ENCODE data around the gene JAG1.

The JAG1 gene

DNA sequence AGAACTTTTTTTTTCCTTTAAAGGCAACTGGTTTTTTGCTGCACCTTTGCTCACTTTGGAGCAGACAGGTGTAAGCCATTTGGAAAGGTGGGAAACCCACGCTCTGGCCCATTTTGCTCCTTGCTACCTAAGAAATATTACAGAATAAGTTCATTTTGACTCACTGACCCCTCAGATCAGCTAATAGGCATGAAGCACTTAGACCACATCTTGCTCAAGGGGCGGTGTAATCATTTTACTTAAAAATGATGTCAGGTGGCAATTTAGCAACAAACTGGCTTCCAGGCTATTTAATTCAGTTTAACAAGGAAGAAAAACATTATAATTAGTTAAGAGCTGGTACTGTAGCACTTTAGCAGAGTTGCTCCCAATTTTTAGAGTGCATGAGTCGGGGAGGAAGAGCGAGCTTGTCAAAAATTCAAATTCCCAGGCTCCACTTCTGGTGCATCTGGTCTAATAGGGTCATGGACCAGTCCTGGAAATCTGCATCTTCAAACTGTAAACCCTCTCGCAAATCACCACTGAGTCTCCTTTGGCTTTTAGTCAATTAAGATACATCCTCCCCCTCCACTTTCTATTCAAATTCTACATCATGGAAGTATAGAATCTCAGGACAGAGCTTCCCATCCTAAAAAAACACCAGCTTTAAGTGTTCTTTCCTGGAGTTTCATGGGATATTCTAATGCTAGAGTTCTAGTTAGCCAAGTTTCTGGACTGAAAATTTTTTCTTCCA lies 38.2 kb downstream of the JAG1 start (continued):
- TF ChIP-seq, protein P1, sequence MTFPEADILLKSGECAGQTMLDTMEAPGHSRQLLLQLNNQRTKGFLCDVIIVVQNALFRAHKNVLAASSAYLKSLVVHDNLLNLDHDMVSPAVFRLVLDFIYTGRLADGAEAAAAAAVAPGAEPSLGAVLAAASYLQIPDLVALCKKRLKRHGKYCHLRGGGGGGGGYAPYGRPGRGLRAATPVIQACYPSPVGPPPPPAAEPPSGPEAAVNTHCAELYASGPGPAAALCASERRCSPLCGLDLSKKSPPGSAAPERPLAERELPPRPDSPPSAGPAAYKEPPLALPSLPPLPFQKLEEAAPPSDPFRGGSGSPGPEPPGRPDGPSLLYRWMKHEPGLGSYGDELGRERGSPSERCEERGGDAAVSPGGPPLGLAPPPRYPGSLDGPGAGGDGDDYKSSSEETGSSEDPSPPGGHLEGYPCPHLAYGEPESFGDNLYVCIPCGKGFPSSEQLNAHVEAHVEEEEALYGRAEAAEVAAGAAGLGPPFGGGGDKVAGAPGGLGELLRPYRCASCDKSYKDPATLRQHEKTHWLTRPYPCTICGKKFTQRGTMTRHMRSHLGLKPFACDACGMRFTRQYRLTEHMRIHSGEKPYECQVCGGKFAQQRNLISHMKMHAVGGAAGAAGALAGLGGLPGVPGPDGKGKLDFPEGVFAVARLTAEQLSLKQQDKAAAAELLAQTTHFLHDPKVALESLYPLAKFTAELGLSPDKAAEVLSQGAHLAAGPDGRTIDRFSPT (tag by site-specific recombination; IDR thresholded peaks at IDR 0.05), result no peak
- TF ChIP-seq ZNF211 (tag by site-specific recombination; IDR thresholded peaks at IDR 0.05; ENCODE audit: low read depth) (no peak), ZBTB1 (tag by site-specific recombination; IDR thresholded peaks at IDR 0.05) (no peak), ZNF37A (tag by site-specific recombination; IDR thresholded peaks at IDR 0.05) (no peak), ZNF501 (tag by site-specific recombination; IDR thresholded peaks at IDR 0.05) (no peak)

DNA sequence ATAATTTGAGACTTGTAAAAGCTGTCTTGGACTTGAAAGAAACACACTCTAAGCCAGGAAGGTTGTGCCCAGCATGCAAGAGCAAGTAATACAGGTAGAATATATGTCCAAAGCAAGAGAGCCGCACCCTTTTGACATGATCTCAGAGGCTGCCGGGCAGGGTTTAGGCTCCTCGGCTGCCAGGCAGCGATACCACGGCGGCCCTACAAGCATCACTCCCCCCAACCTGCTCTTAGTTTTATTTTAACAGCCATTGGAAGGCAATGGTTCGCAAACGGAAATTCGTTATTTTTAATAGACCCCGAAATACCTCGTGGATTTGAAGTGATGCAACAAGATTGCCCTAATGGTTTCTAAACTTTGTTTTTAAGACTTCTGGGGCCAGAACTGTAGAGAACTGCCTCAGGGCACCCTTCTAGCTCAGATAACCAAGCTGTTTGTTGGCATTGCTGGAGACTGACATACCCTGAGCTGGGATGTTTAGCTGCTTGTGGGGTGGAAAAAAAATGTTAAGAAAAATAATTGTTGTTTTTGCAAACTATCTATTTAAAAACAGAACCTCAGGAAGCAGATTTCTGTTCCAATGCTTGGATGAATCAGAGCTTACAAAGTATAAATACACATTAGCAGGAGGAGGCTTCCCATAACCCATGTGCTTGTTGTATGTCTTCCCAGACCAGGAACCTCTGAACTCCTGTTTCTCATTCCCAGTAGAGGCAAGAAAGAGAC lies 39.0 kb downstream of the JAG1 start:
- H3K4me1 ChIP-seq (ENCODE audit: control insufficient read depth, insufficient read depth, low read length), result no peaks in the 10 kb centered on the region; the same call in 1 of the 2 replicates
- no peak overlapping the region for H3K27ac ChIP-seq (ENCODE audit: extremely low read depth, low read depth, low read length)
- no peak overlapping the region for H3K4me3 ChIP-seq (ENCODE audit: low read depth, low read length)
- ChIA-PET POLR2A (no interaction called here), CTCF (interaction anchor here (0.9 kb wide), 1 partner anchor 656 kb away, joined by 4 read pairs; no protein-coding TSS in a partner anchor)
- peaks cover 14 to 29% of the 10 kb centered on the region in 2 experiments; a peak in 2 of 3 replicates for H3K36me3 ChIP-seq (ENCODE audit: control insufficient read depth in 2 of 2, insufficient read depth in 1 of 2, low read length in 2 of 2)
- no peaks in the 10 kb centered on the region for H3K9me3 ChIP-seq (ENCODE audit: control insufficient read depth, insufficient read depth, low read depth, low read length)
- TF ChIP-seq ZBTB48 (tag by site-specific recombination; IDR thresholded peaks at IDR 0.05), result no peak
- no peak for TF ChIP-seq ZNF146 (tag by site-specific recombination; IDR thresholded peaks at IDR 0.05)
- TF ChIP-seq, protein P2, sequence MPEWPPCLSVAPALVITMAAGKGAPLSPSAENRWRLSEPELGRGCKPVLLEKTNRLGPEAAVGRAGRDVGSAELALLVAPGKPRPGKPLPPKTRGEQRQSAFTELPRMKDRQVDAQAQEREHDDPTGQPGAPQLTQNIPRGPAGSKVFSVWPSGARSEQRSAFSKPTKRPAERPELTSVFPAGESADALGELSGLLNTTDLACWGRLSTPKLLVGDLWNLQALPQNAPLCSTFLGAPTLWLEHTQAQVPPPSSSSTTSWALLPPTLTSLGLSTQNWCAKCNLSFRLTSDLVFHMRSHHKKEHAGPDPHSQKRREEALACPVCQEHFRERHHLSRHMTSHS (tag by site-specific recombination; IDR thresholded peaks at IDR 0.05), result no peak
- no peak for TF ChIP-seq ZNF677 (tag by site-specific recombination; IDR thresholded peaks at IDR 0.05)
- TF ChIP-seq, protein P3, sequence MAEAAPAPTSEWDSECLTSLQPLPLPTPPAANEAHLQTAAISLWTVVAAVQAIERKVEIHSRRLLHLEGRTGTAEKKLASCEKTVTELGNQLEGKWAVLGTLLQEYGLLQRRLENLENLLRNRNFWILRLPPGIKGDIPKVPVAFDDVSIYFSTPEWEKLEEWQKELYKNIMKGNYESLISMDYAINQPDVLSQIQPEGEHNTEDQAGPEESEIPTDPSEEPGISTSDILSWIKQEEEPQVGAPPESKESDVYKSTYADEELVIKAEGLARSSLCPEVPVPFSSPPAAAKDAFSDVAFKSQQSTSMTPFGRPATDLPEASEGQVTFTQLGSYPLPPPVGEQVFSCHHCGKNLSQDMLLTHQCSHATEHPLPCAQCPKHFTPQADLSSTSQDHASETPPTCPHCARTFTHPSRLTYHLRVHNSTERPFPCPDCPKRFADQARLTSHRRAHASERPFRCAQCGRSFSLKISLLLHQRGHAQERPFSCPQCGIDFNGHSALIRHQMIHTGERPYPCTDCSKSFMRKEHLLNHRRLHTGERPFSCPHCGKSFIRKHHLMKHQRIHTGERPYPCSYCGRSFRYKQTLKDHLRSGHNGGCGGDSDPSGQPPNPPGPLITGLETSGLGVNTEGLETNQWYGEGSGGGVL (tag by site-specific recombination; IDR thresholded peaks at IDR 0.05), result no peak
- TF ChIP-seq ZNF530 (tag by site-specific recombination; IDR thresholded peaks at IDR 0.05; ENCODE audit: low read depth), result no peak
- no peak for TF ChIP-seq GLIS2 (tag by site-specific recombination; IDR thresholded peaks at IDR 0.05)
- no peak for TF ChIP-seq TRIM28 (IDR thresholded peaks at IDR 0.05; ENCODE audit: borderline replicate concordance, low read length)
- TF ChIP-seq, protein P4, sequence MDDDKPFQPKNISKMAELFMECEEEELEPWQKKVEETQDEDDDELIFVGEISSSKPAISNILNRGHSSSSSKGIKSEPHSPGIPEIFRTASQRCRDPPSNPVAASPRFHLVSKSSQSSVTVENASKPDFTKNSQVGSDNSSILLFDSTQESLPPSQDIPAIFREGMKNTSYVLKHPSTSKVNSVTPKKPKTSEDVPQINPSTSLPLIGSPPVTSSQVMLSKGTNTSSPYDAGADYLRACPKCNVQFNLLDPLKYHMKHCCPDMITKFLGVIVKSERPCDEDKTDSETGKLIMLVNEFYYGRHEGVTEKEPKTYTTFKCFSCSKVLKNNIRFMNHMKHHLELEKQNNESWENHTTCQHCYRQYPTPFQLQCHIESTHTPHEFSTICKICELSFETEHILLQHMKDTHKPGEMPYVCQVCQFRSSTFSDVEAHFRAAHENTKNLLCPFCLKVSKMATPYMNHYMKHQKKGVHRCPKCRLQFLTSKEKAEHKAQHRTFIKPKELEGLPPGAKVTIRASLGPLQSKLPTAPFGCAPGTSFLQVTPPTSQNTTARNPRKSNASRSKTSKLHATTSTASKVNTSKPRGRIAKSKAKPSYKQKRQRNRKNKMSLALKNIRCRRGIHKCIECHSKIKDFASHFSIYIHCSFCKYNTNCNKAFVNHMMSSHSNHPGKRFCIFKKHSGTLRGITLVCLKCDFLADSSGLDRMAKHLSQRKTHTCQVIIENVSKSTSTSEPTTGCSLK (tag by site-specific recombination; IDR thresholded peaks at IDR 0.05), result no peak
- no peak for TF ChIP-seq ZNF548 (tag by site-specific recombination; IDR thresholded peaks at IDR 0.05)
- TF ChIP-seq SETDB1 (IDR thresholded peaks at IDR 0.05; ENCODE audit: insufficient read length, low read length), result no peak
- TF ChIP-seq PRDM1 (tag by site-specific recombination; IDR thresholded peaks at IDR 0.05), result no peak
- TF ChIP-seq, protein P5, sequence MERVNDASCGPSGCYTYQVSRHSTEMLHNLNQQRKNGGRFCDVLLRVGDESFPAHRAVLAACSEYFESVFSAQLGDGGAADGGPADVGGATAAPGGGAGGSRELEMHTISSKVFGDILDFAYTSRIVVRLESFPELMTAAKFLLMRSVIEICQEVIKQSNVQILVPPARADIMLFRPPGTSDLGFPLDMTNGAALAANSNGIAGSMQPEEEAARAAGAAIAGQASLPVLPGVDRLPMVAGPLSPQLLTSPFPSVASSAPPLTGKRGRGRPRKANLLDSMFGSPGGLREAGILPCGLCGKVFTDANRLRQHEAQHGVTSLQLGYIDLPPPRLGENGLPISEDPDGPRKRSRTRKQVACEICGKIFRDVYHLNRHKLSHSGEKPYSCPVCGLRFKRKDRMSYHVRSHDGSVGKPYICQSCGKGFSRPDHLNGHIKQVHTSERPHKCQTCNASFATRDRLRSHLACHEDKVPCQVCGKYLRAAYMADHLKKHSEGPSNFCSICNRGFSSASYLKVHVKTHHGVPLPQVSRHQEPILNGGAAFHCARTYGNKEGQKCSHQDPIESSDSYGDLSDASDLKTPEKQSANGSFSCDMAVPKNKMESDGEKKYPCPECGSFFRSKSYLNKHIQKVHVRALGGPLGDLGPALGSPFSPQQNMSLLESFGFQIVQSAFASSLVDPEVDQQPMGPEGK (tag by site-specific recombination; IDR thresholded peaks at IDR 0.05), result no peak
- no peak for TF ChIP-seq ZNF133 (tag by site-specific recombination; IDR thresholded peaks at IDR 0.05)
- TF ChIP-seq ZNF510 (tag by site-specific recombination; IDR thresholded peaks at IDR 0.05; ENCODE audit: insufficient replicate concordance), result no peak
- no peak for TF ChIP-seq ZBTB1 (tag by site-specific recombination; IDR thresholded peaks at IDR 0.05)
- no peak for TF ChIP-seq ZNF501 (tag by site-specific recombination; IDR thresholded peaks at IDR 0.05)
- no peak for TF ChIP-seq ZNF629 (tag by site-specific recombination; IDR thresholded peaks at IDR 0.05)
- TF ChIP-seq, protein P6, sequence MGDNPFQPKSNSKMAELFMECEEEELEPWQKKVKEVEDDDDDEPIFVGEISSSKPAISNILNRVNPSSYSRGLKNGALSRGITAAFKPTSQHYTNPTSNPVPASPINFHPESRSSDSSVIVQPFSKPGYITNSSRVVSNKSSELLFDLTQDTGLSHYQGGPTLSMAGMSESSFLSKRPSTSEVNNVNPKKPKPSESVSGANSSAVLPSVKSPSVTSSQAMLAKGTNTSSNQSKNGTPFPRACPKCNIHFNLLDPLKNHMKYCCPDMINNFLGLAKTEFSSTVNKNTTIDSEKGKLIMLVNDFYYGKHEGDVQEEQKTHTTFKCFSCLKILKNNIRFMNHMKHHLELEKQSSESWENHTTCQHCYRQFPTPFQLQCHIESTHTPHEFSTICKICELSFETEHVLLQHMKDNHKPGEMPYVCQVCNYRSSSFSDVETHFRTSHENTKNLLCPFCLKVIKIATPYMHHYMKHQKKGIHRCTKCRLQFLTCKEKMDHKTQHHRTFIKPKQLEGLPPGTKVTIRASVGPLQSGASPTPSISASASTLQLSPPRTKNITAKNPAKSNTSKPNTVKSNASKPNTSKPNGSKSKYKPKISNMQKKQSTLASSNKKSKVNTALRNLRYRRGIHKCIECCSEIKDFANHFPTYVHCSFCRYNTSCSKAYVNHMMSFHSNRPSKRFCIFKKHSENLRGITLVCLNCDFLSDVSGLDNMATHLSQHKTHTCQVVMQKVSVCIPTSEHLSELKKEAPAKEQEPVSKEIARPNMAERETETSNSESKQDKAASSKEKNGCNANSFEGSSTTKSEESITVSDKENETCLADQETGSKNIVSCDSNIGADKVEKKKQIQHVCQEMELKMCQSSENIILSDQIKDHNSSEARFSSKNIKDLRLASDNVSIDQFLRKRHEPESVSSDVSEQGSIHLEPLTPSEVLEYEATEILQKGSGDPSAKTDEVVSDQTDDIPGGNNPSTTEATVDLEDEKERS (tag by site-specific recombination; IDR thresholded peaks at IDR 0.05), result no peak

All from HEK293 (cell line).